T47D (cell line): ENCODE results near the gene CWF19L2.
"Not testable (repeated sequence)": the region's sequence is repeated elsewhere in the genome, so short reads cannot be mapped to it uniquely, and the experiment has no call there.

Source experiments
- DNase-seq, 2 experiments: peaks; one replicate each; pipeline versions ENCODE4 v3.0.0 to v3.0.0-alpha.2; 2011 to 2012; ENCODE audit warnings: low read depth in 1 of 2, low spot score in 1 of 2
- JUND ChIP-seq: IDR thresholded peaks from 2 replicates; pipeline ENCODE4 v1.6.1; 2012; ENCODE audit warnings: low read depth
- in situ Hi-C: cut with HindIII; loops from 2 replicates; pipeline ENCODE4 v1.10.0; 2016; ENCODE audit warnings: low sequenced_read_pairs, low pct_unique_long_range_greater_than_20kb

Gene CWF19L2

DNA sequence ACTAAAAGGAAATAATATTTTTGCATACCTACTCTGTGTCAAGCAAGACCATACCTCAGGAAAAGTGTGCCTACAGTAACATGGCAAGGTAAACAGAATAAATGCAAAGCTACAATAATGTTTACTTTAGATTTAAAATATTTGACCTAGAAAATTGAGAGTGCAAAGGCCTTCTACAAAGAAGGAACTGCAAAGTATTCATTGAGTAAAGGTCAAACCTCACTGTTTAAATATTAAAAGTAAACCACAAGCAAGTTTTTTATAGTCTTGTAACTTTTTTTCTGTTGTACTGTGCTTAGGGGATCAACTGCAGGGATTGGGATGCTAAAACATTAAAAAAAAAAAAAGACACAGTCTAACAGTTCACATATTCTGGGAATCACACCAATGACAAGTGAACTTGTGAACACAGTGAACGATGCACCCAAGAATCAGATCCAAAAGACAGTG, 48.8 kb downstream of the CWF19L2 start:
- peak in 1 of 2 experiments; percentile 52 for DNase-seq
- TF ChIP-seq JUND: no peak
- in situ Hi-C loops: no loop called here

DNA sequence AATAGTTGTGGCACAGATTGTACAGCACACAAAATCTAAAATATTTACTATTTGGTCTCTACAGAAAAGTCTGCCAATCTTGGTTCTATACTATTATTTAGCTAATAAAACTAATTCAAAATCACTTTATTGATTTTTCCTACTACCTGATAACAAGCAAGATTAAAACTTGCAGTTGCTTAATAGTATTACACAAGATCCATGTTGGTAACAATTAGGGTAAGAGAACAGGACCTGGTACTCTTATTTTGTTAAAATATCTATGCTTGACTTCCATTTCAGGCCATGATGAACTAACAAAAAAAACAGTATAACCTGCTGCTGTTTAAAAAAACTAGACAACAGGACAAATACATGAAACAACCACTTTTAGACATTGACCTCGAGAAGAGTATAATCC, 52.4 kb downstream of the CWF19L2 start:
- no peak for TF ChIP-seq JUND
- no peak for DNase-seq
- in situ Hi-C loops: no loop called here

DNA sequence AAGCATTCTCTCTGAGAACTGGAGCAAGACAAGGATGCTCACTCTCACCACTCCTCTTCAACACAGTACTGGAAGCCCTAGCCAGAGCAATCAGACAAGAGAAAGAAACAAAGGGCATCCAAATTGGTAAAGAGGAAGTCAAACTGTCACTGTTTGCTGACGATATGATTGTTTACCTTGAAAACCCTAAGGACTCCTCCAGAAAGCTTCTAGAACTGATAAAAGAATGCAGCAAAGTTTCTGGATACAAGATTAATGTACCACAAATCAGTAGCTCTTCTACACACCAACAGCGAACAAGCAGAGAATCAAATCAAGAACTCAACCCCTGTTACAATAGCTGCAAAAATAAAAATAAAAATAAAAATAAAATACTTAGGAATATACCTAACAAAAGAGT, 56.5 kb downstream of the CWF19L2 start:
- in situ Hi-C loops, DNase-seq: not testable (repeated sequence)

DNA sequence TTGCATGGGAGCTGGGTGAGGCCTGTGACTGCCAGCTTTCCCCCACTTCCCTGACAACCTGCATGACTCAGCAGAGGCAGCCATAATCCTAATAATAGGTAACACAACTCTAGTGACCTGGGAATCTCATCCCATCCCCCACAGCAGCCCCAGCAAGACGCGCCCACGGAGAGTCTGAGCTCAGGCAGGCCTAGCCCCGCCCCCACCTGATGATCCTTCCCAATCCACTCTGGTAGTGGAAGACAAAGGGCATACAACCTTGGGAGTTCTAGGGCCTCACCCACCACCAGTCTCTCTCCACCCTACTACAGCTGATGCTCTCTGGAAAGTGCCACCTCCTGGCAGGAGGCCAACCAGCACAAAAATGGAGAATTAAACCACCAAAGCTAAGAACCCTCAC, 60.3 kb downstream of the CWF19L2 start:
- in situ Hi-C loops: no loop called here
- TF ChIP-seq JUND: no peak
- no peak for DNase-seq

DNA sequence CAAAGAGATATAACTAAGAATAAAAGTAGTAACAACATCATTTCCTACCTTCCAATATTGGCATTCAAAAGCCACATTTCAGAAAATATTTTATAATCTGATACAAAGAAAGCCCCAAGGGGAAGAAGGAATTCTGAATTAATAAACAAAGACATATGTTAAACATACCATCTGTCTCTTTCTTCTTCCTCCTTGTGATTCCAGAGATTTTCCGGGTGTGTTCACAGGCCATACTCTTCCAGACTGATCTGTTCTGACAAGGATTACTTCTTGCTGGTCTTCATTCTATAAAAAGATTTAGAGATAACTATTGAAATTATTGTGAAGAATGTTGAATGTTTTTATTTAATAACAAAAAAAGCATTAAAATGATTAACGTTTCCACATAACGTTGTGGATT, 65.0 kb downstream of the CWF19L2 start:
- no peak for DNase-seq
- in situ Hi-C loops: no loop called here
- TF ChIP-seq JUND: no peak

DNA sequence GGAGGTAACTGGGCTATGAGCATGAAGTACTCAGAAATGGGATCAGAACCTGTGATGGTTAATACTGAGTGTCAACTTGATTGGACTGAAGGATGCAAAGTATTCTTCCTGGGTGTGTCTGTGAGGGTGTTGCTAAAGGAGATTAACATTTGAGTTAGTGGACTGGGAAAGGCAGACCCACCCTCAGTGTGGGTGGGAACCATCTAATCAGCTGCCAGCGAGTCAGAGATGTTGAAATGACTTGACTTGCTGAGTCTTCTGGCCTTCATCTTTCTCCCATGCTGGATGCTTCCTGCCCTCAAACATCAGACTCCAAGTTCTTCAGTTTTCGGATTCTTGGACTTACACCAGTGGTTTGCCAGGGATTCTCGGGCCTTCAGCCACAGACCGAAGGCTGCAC, 66.9 kb downstream of the CWF19L2 start:
- in situ Hi-C loops, DNase-seq: not testable (repeated sequence)

DNA sequence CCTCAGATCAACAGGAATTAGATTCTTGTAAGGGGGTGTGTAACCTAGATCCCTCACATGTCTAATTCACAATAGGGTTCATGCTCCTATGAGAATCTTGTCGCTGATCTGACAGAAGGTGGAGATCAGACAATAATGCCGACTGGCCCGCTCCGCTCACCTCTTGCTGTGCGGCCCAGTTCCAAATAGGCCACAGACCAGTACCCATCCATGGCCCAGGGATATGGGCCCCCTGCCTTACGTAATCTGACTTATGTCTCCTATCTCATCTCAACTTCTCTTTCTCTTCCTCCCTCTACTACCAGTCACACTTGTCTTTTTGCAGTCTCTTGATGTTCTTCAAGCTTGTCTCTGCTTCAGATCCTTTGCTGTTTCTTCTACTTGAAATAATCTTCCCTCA, 70.0 kb downstream of the CWF19L2 start:
- in situ Hi-C loops: no loop called here
- DNase-seq: no peak
- TF ChIP-seq JUND: no peak

DNA sequence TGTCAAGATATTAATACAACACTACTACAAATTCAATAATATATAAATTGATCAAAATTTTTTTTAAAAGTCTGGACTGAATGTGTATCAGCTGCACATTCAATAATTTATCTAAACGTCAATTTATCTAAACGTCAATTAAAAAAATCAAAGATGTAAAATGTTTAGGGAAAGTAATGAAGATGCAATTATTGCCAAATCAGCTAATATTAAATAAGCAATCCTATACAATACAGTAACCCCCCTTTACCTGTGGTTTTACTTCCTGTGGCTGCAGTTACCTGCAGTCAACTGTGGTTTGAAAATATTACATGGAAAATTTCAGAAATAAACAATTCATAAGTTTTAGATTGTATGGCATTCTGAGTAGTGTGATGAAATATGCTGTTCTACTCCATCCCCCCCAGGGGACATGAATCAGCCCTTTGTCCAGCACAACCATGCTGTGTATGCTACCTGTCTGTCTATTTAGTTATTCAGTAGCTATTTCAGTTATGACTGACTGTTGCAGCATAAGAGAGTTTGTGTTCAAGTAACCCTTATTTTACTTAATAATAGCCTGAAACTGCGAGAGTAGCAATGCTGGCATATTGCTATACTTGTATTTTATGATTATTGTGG, 72.2 kb downstream of the CWF19L2 start:
- in situ Hi-C loops: no loop called here
- peak in 1 of 2 experiments; percentile 9 for DNase-seq
- TF ChIP-seq JUND: no peak

DNA sequence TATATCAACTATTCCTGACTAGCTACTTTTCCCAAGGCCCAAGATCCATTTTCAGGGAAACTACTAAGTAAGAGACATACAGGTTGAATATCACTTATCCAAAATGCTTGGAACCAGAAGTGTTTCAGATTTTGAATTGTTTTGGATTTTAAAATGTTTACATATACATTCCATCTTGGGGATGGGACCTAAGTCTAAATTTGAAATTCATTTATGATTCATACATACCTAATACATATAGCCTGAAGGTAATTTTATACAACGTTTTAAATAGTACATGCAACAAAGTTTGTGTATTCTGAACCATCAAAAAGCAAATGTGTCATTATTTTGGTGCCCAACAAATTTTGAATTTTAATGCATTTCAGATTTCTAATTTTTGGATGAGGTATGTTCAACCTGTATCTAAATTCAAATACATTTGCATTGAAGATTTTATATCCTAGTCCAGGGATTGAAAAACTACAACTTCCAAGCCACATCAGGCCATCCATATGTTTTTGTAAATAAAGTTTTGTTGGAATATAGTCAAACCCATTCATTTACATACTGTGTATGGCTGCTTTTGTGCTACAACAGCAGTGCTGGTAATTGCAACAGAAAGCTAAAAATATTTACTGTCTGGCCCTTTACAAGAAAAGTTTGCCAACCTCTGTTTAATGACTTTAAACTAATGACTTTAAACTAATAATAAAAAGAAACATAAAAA, 73.3 kb downstream of the CWF19L2 start:
- DNase-seq: no peak
- no peak for TF ChIP-seq JUND

DNA sequence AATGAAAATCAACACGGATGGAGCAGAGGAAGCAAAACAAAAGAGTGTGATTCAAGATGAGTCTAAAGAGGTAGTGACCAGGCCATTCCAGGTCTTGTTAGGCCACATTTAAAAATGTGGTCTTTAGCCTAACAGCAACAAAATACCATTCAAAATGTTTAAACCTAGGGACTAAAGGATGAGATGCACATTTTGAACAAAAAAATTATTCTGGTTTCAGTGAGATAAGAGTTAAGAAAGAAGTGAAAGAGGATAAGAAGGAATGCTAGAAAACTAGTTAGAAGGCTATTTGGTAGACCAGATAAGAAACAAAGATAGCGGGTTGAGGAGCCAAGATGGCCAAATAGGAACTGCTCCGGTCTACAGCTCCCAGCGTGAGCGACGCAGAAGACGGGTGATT, 85.2 kb downstream of the CWF19L2 start:
- TF ChIP-seq JUND: no peak
- in situ Hi-C loops: no loop called here
- no peak for DNase-seq

More for the DNA sequence above, 73.3 kb downstream of the CWF19L2 start:
- in situ Hi-C loops: no loop called here

DNA sequence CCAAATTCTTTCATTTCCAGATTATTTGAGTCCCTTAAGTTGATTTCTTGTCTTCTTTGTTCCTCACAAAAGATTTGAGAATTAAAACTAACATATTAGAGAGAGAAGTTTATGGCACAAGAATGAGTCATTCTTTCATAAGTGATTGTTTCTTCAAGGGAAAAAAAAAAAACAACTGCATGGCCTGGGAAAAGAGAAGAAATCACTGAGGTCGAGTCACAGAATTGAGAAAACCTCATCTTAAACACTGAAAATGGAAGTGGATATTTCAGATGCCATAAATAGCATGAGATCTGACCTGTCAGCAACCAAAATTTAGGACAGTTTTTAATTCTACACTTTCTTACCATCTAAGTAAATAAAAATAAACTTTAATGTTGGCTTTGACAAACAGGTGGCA, 87.2 kb downstream of the CWF19L2 start:
- no peak for TF ChIP-seq JUND
- DNase-seq: no peak
- in situ Hi-C loops: no loop called here

DNA sequence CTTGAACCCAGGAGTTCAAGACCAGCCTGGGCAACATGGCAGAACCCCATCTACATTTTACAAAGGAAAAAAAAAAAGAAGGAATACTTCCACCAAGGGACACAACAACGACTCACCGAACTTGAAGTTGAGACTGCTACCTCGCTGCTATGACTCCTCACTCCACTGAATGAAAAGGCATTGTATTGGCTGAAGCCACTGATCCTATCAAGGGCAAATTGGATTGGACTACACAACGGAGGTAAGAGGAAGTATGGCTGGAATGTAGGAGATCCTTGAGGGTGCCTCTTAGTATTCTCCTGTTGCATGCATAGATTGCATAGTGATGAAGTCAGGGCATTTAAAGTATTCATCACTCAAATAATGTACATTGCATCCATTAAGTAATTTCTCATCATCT, 97.9 kb downstream of the CWF19L2 start:
- in situ Hi-C loops: no loop called here

DNA sequence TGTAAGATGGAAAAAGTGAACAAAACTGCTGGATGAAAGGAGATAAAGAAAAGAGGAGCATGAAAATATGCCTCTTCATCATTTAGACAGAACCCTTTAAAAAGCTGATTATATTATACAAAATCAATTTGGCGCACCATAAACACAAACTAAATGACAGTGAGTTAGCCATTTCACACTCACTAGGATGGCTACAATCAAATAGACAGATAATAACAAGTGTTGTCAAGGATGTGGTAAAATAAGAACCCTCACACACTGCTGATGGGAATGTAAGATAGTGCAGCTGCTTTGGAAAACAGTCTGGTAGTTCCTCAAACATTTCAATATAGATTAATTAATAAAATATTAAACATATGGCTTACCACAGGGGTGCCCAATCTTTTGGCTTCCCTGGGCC, 99.7 kb downstream of the CWF19L2 start:
- DNase-seq: peak in 1 of 2 experiments; percentile 18
- TF ChIP-seq JUND: no peak
- in situ Hi-C loops: no loop called here

More for the DNA sequence above, 97.9 kb downstream of the CWF19L2 start:
- peak in 1 of 2 experiments; percentile 18 for DNase-seq
- TF ChIP-seq JUND: no peak

DNA sequence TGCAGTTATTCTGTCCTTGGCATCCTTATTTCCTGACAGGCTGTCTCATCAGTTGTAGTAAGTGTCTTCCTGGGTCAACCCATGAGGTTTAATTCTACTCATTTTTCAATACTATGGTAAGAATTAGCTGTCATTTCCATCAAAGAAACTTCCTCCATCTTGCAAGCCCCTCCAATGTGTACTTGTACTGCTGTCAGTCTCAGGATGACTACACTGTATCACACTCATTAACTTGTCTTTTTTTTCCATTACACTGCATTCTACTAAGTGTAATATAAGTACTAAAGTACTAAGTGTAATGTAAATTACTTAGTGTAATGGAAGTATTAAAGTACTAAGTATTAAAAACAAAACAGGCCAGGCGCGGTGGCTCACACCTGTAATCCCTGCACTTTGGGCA, 102.8 kb downstream of the CWF19L2 start:
- in situ Hi-C loops: no loop called here
- no peak for TF ChIP-seq JUND
- DNase-seq: no peak
